CD1c-positive myeloid dendritic cell (primary cell): Measurements from ENCODE around the gene FBXO47.
A peak's percentile ranks its signal among the peaks of the same experiment; 100 is the strongest.
"Not testable (repeated sequence)": the region's sequence is repeated elsewhere in the genome, so short reads cannot be mapped to it uniquely, and the experiment has no call there.

Experiments used
- DNase-seq: peaks from one replicate; pipeline ENCODE4 v3.0.0-alpha.2; 2016; ENCODE audit errors: extremely low spot score

FBXO47 gene

GRCh38 chr17:38980490-38981217 is 13.5 kb upstream of the FBXO47 start:
- no peak for DNase-seq

- DNase-seq: no peak
These were observed 11.0 kb upstream of the FBXO47 start for GRCh38 chr17:38978180-38978579.

- peak; percentile 21 for DNase-seq
These were observed 9.0 kb upstream of the FBXO47 start for GRCh38 chr17:38976187-38976551.

- no peak for DNase-seq
These were observed 3.6 kb upstream of the FBXO47 start for GRCh38 chr17:38970804-38971203.

- no peak for DNase-seq
These were observed 2.9 kb upstream of the FBXO47 start for GRCh38 chr17:38970128-38970527.

GRCh38 chr17:38969281-38969680 is 2.1 kb upstream of the FBXO47 start:
- no peak for DNase-seq

- no peak for DNase-seq
These were observed 5.8 kb downstream of the FBXO47 start for GRCh38 chr17:38961413-38961812.

GRCh38 chr17:38960402-38960801 is 6.8 kb downstream of the FBXO47 start:
- DNase-seq: no peak

- DNase-seq: no peak
These were observed 7.7 kb downstream of the FBXO47 start for GRCh38 chr17:38959508-38959907.

- DNase-seq: no peak
These were observed 8.4 kb downstream of the FBXO47 start for GRCh38 chr17:38958756-38959155.

- no peak for DNase-seq
These were observed 8.9 kb downstream of the FBXO47 start for GRCh38 chr17:38958326-38958725.

- DNase-seq: not testable (repeated sequence)
These were observed 13.4 kb downstream of the FBXO47 start for GRCh38 chr17:38953800-38954199.

- DNase-seq: no peak
These were observed 20.0 kb downstream of the FBXO47 start for GRCh38 chr17:38947189-38947588.

- DNase-seq: no peak
These were observed 23.6 kb downstream of the FBXO47 start for GRCh38 chr17:38943607-38944006.

- DNase-seq: no peak
These were observed 24.4 kb downstream of the FBXO47 start for GRCh38 chr17:38942696-38943334.

- DNase-seq: no peak
These were observed 26.8 kb downstream of the FBXO47 start for GRCh38 chr17:38940404-38940803.

- DNase-seq: no peak
These were observed 27.2 kb downstream of the FBXO47 start for GRCh38 chr17:38939987-38940386.

GRCh38 chr17:38933962-38934361 is 33.2 kb downstream of the FBXO47 start:
- not testable (repeated sequence) for DNase-seq

- not testable (repeated sequence) for DNase-seq
These were observed 36.4 kb downstream of the FBXO47 start for GRCh38 chr17:38930782-38931181.

GRCh38 chr17:38926293-38927070 is 40.7 kb downstream of the FBXO47 start:
- peak; percentile 49 for DNase-seq

GRCh38 chr17:38925263-38925995 is 41.8 kb downstream of the FBXO47 start, which contains the start of gene LASP1NB:
Gene LASP1NB (plus strand): TSS chr17:38925614.
- DNase-seq: no peak
